PC-3 (cell line): ENCODE data around the gene RAB30. TPM values are rescaled to one million over a fixed set of nuclear protein-coding genes. Genes with fewer than 3 reads are reported as not detected.

Experiments used
- ATAC-seq: fragments of 200-7000 bp; cut with Tn5 transposase; 2 replicates; pipeline ENCODE4 v1.9.1; 2020; ENCODE audit warnings: mild to moderate bottlenecking, moderate library complexity
- BruUV-seq: library from RNA; stranded (reverse); fragments of 400-500 nt; replicated peaks from 2 replicates; lab custom pipeline; 2021; lab: Mats Ljungman, UMichigan
- CTCF ChIA-PET: fragments of 300-600 bp; sonication (Branson Sonifier 250); formaldehyde crosslinking; loops from one replicate; lab custom pipeline; 2022; ENCODE audit warnings: antibody characterized with exemption; lab: Charles Lee
- POLR2A ChIA-PET: fragments of 300-600 bp; sonication (Branson Sonifier 250); formaldehyde crosslinking; loops from one replicate; lab custom pipeline; 2022; ENCODE audit warnings: antibody characterized with exemption; ENCODE audit not compliant: unreplicated experiment; lab: Charles Lee
- DNase-seq: peaks from one replicate; pipeline ENCODE4 v3.0.0-alpha.2; 2015
- H2AFZ ChIP-seq: fragments of 300-600 bp; sonication (generic); 2 replicates; pipeline ENCODE4 v1.6.0; 2016; ENCODE audit warnings: antibody characterized with exemption, low read length
- H3F3A ChIP-seq: fragments of 300-600 bp; sonication (generic); one replicate; pipeline ENCODE4 v1.6.0; 2017; ENCODE audit warnings: antibody characterized with exemption, low read length, control low read depth, mild to moderate bottlenecking; ENCODE audit not compliant: unreplicated experiment
- H3K27ac ChIP-seq: fragments of 300-600 bp; sonication (generic); 2 replicates; pipeline ENCODE4 v1.5.1; 2016; ENCODE audit warnings: mild to moderate bottlenecking, low read length
- H3K27me3 ChIP-seq: fragments of 300-600 bp; sonication (generic); 2 replicates; pipeline ENCODE4 v1.6.1; 2016; ENCODE audit warnings: low read length, mixed read lengths
- H3K36me3 ChIP-seq: fragments of 300-600 bp; sonication (generic); 2 replicates; pipeline ENCODE4 v1.6.1; 2016; ENCODE audit warnings: low read depth, mixed run types, low read length, mixed read lengths
- H3K4me1 ChIP-seq: fragments of 300-600 bp; sonication (generic); 2 replicates; pipeline ENCODE4 v1.5.1; 2016; ENCODE audit warnings: low read length; ENCODE audit not compliant: insufficient read depth
- H3K4me2 ChIP-seq: fragments of 300-600 bp; sonication (generic); 2 replicates; pipeline ENCODE4 v1.6.0; 2016; ENCODE audit warnings: low read length
- H3K4me3 ChIP-seq: fragments of 300-600 bp; sonication (generic); 2 replicates; pipeline ENCODE4 v1.5.1; 2016; ENCODE audit warnings: mild to moderate bottlenecking, low read length, mixed read lengths
- H3K79me2 ChIP-seq: fragments of 300-600 bp; sonication (generic); 2 replicates; pipeline ENCODE4 v1.6.1; 2017; ENCODE audit warnings: low read length, mixed read lengths
- H3K9ac ChIP-seq: fragments of 300-600 bp; sonication (generic); 2 replicates; pipeline ENCODE4 v1.6.0; 2016; ENCODE audit warnings: mild to moderate bottlenecking, low read length
- H3K9me2 ChIP-seq: fragments of 300-600 bp; sonication (generic); replicated peaks from 2 replicates; pipeline ENCODE4 v1.6.1; 2016; ENCODE audit warnings: mixed run types, low read length, mixed read lengths
- H3K9me3 ChIP-seq: fragments of 300-600 bp; sonication (generic); 2 replicates; pipeline ENCODE4 v1.6.1; 2016; ENCODE audit warnings: low read length, mixed read lengths
- H4K20me1 ChIP-seq: fragments of 300-600 bp; sonication (generic); 2 replicates; pipeline ENCODE4 v1.6.1; 2016; ENCODE audit warnings: low read length, mixed read lengths
- EZH2 ChIP-seq: fragments of 300-600 bp; sonication (generic); IDR thresholded peaks from one replicate; pipeline ENCODE4 v1.6.1; 2017; ENCODE audit warnings: antibody characterized with exemption, mild to moderate bottlenecking, low read length; ENCODE audit not compliant: unreplicated experiment
- EZH2phosphoT487 ChIP-seq: fragments of 300-600 bp; sonication (generic); IDR thresholded peaks from 2 replicates; pipeline ENCODE4 v1.6.1; 2018; ENCODE audit warnings: mild to moderate bottlenecking, antibody characterized with exemption, low read length, borderline replicate concordance
- intact Hi-C: fragments of 100-400 bp; cut with micrococcal nuclease; formaldehyde crosslinking; loops from 2 replicates; pipeline ENCODE4 v1.9.0; 2023
- total RNA-seq: library from RNA; depleted of rRNA; stranded (reverse); fragments of >200 nt; gene quantifications from 2 replicates; pipeline ENCODE4 v1.2.3, GENCODE V29; 2014
- TF ChIP-seq, protein P1 (sequence below): fragments of 300-600 bp; sonication (generic); conservative IDR thresholded peaks from 2 replicates; pipeline ENCODE4 v1.5.1; 2017; ENCODE audit warnings: antibody characterized with exemption, low read depth, mild to moderate bottlenecking, low read length

The RAB30 gene
- total RNA-seq, 1 experiment from 2014 or later = 6.6 TPM

DNA sequence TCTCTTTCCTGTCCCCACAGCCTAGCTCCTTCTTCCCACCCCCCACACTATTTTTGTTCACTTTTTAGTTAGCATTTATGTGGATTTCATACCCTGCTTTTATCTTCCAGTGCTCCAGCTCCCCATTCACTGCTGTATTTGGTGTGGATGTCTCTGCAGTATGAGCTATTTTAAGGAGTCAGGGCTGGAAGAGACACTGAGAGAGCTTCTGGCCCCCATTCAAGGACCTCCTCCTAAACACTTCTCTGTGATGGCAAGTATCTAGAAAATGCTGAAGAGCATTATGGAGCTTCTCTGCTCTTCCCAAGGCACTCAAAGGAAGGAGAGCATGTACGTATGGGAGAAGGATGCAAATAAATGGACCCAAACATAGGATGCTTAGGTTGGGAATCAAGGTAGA is 79.5 kb downstream of the RAB30 start:
- no peak for TF ChIP-seq EZH2phosphoT487
- TF ChIP-seq, protein P1, sequence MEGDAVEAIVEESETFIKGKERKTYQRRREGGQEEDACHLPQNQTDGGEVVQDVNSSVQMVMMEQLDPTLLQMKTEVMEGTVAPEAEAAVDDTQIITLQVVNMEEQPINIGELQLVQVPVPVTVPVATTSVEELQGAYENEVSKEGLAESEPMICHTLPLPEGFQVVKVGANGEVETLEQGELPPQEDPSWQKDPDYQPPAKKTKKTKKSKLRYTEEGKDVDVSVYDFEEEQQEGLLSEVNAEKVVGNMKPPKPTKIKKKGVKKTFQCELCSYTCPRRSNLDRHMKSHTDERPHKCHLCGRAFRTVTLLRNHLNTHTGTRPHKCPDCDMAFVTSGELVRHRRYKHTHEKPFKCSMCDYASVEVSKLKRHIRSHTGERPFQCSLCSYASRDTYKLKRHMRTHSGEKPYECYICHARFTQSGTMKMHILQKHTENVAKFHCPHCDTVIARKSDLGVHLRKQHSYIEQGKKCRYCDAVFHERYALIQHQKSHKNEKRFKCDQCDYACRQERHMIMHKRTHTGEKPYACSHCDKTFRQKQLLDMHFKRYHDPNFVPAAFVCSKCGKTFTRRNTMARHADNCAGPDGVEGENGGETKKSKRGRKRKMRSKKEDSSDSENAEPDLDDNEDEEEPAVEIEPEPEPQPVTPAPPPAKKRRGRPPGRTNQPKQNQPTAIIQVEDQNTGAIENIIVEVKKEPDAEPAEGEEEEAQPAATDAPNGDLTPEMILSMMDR = no peak
- TF ChIP-seq EZH2 = no peak
- Histone ChIP-seq H3K79me2 (no peaks in the 10 kb centered on the region), H3K9me3 (no peaks in the 10 kb centered on the region), H3K4me2 (no peak overlapping the region), H4K20me1 (no peaks in the 10 kb centered on the region), H3K4me1 (peaks cover 12% of the 10 kb centered on the region), H3K9ac (no peak overlapping the region), H3K27ac (no peak overlapping the region), H3F3A (no peaks in the 10 kb centered on the region), H3K27me3 (no peaks in the 10 kb centered on the region), H2AFZ (no peak overlapping the region), H3K4me3 (no peak overlapping the region), H3K36me3 (no peaks in the 10 kb centered on the region), H3K9me2 (no peaks in the 10 kb centered on the region)
- CTCF ChIA-PET = no interaction called here
- POLR2A ChIA-PET = no interaction called here
- ATAC-seq = no peak
- DNase-seq = no peak
- intact Hi-C loops = no loop called here
- no TSS peak for BruUV-seq

DNA sequence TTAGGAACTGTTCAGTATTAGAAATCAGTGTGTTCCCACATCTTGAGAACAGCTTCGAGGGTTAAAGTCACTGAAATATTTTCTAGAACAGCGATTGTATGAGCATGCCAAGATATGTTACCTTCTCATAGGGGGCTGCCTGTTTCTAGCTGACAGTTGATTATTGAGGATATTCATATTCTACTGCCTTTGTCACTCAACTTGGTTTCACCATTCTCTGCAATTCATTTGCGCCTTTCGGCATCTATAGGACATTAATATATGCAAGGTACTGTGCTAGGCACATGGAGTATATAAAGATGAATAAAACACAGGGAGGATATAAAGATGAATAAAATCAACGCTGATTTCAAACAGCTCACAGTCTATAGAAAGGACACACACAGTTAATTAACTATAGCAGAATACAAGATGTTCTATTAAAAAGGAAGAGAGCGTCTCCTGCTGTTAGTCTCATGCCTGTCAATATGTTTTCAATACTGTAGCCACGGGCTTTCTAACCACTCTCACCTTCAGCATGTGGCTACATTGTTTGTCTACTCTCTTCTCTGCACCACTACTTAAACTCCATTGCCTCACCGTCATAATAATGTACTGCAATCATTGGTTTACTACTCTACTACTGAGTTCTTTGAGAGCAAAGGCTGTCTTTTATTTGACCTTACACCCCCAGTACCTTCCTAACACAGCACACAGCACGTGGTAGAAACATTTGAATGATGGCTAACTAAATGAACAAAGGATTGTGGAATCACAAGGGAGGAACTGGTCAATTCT is 81.9 kb downstream of the RAB30 start:
- no peaks in the 10 kb centered on the region for H3F3A ChIP-seq
- no peak overlapping the region for H3K4me2 ChIP-seq
- no peaks in the 10 kb centered on the region for H3K9me3 ChIP-seq
- POLR2A ChIA-PET = interaction anchor here (0.5 kb wide), 1 partner anchor 146 kb away, joined by 4 read pairs; no protein-coding TSS in a partner anchor
- H2AFZ ChIP-seq = no peak overlapping the region
- TF ChIP-seq EZH2phosphoT487 = no peak
- TF ChIP-seq EZH2 = no peak
- TF ChIP-seq, protein P1 = no peak
- no peak overlapping the region for H3K27ac ChIP-seq
- H3K4me3 ChIP-seq = no peak overlapping the region
- intact Hi-C loops = no loop called here
- no peaks in the 10 kb centered on the region for H3K4me1 ChIP-seq
- H4K20me1 ChIP-seq = no peaks in the 10 kb centered on the region
- no peaks in the 10 kb centered on the region for H3K36me3 ChIP-seq
- ATAC-seq (no peak), DNase-seq (no peak)
- H3K79me2 ChIP-seq = no peaks in the 10 kb centered on the region
- no peaks in the 10 kb centered on the region for H3K9me2 ChIP-seq
- no peaks in the 10 kb centered on the region for H3K27me3 ChIP-seq
- H3K9ac ChIP-seq = no peak overlapping the region
- BruUV-seq = no TSS peak
- CTCF ChIA-PET = interaction anchor here (0.6 kb wide), 1 partner anchor 21 kb away, joined by 3 read pairs; no protein-coding TSS in a partner anchor
